ENCODE data around the gene UNC79.

- TF ChIP-seq, protein P1, sequence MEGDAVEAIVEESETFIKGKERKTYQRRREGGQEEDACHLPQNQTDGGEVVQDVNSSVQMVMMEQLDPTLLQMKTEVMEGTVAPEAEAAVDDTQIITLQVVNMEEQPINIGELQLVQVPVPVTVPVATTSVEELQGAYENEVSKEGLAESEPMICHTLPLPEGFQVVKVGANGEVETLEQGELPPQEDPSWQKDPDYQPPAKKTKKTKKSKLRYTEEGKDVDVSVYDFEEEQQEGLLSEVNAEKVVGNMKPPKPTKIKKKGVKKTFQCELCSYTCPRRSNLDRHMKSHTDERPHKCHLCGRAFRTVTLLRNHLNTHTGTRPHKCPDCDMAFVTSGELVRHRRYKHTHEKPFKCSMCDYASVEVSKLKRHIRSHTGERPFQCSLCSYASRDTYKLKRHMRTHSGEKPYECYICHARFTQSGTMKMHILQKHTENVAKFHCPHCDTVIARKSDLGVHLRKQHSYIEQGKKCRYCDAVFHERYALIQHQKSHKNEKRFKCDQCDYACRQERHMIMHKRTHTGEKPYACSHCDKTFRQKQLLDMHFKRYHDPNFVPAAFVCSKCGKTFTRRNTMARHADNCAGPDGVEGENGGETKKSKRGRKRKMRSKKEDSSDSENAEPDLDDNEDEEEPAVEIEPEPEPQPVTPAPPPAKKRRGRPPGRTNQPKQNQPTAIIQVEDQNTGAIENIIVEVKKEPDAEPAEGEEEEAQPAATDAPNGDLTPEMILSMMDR (IDR thresholded peaks at IDR 0.05; ENCODE audit: low read length): peak; percentile 30; the same call in 1 of the 2 replicates
- TF ChIP-seq EZH2 (IDR thresholded peaks at IDR 0.05; ENCODE audit: borderline replicate concordance, low read length): no peak
Measured at GRCh38 chr14:93536945-93537344, 106.2 kb downstream of the UNC79 start.

Data from OCI-LY1 (cell line).